Measurements from ENCODE around the gene PKD2. TPM values are rescaled to one million over a fixed set of nuclear protein-coding genes. Genes with fewer than 3 reads are reported as not detected.

Gene PKD2
- total RNA-seq, 1 experiment from 2014 or later: 21.4 TPM

DNA sequence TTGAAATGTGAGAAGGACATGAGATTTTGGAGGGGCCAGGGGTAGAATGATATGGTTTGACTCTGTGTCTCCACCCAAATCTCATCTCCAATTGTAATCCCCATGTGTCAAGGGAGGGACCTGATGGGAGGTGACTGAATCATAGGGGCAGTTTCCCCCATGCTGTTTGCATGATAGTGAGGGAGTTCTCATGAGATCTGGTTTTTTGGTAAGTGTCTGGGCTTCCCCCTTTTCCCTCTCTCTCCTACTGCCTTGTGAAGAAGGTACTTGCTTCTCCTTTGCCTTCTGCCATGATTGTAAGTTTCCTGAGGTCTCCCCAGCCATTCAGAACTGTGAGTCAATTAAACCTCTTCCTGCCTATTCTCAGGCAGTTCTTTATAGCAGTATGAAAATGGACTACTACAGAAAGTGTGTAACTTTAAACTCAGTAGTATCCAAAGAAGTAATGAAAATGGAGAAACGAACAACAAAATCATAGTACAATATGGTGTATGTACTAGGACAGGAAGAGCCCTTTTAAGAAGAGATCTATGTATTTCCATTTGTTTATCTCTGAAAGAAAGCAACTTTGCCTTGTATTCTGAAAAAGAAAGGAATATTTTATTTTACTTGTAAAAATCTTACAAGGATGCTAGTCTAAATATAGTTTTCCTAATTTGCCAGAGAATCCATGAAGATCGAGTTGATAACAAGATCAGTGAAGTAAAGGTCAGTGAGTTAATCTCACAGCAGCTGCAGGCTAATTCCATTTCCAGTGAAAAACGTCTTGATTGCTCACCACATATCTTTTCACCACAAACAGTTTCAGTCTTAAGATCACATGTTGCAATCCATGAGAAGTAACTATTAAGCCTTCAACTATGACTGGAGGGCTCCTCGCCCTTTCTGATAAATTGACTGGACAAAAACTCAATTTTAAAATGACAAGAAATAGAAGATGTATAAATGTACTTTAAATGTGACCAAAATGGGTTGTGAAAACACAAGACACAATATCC lies 20.5 kb downstream of the PKD2 start:
- Mint-ChIP-seq H3K4me3 (no peak overlapping the region), H3K27ac (peak overlapping the region; percentile 35), H3K4me1 (peaks cover 7% of the 10 kb centered on the region), H3K36me3 (peaks cover 71% of the 10 kb centered on the region), H3K9me3 (peaks cover 28% of the 10 kb centered on the region), H3K27me3 (ENCODE audit: low read depth) (peaks cover 3% of the 10 kb centered on the region)
- TF ChIP-seq RORB (CRISPR knock-in tag; IDR thresholded peaks at IDR 0.05) (no peak), TP53 (CRISPR knock-in tag; IDR thresholded peaks at IDR 0.05) (no peak), FOXK1 (CRISPR knock-in tag; IDR thresholded peaks at IDR 0.05) (no peak), PRRX2 (CRISPR knock-in tag; IDR thresholded peaks at IDR 0.05) (no peak), TCF7 (CRISPR knock-in tag; IDR thresholded peaks at IDR 0.05; ENCODE audit: low read depth) (no peak), ZNF219 (CRISPR knock-in tag; IDR thresholded peaks at IDR 0.05; ENCODE audit: borderline replicate concordance) (no peak), ZNF121 (CRISPR knock-in tag; IDR thresholded peaks at IDR 0.05) (no peak), ESRRA (CRISPR knock-in tag; IDR thresholded peaks at IDR 0.05; ENCODE audit: borderline replicate concordance) (no peak), ZNF396 (CRISPR knock-in tag; IDR thresholded peaks at IDR 0.05; ENCODE audit: borderline replicate concordance) (no peak), SMAD4 (CRISPR knock-in tag; IDR thresholded peaks at IDR 0.05) (no peak), CBFB (CRISPR knock-in tag; IDR thresholded peaks at IDR 0.05; ENCODE audit: low read depth) (no peak), SP1 (CRISPR knock-in tag; conservative IDR thresholded peaks at IDR 0.05) (no peak), TEAD4 (CRISPR knock-in tag; IDR thresholded peaks at IDR 0.05) (no peak)
- TF ChIP-seq, protein P1, sequence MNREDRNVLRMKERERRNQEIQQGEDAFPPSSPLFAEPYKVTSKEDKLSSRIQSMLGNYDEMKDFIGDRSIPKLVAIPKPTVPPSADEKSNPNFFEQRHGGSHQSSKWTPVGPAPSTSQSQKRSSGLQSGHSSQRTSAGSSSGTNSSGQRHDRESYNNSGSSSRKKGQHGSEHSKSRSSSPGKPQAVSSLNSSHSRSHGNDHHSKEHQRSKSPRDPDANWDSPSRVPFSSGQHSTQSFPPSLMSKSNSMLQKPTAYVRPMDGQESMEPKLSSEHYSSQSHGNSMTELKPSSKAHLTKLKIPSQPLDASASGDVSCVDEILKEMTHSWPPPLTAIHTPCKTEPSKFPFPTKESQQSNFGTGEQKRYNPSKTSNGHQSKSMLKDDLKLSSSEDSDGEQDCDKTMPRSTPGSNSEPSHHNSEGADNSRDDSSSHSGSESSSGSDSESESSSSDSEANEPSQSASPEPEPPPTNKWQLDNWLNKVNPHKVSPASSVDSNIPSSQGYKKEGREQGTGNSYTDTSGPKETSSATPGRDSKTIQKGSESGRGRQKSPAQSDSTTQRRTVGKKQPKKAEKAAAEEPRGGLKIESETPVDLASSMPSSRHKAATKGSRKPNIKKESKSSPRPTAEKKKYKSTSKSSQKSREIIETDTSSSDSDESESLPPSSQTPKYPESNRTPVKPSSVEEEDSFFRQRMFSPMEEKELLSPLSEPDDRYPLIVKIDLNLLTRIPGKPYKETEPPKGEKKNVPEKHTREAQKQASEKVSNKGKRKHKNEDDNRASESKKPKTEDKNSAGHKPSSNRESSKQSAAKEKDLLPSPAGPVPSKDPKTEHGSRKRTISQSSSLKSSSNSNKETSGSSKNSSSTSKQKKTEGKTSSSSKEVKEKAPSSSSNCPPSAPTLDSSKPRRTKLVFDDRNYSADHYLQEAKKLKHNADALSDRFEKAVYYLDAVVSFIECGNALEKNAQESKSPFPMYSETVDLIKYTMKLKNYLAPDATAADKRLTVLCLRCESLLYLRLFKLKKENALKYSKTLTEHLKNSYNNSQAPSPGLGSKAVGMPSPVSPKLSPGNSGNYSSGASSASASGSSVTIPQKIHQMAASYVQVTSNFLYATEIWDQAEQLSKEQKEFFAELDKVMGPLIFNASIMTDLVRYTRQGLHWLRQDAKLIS (CRISPR knock-in tag; IDR thresholded peaks at IDR 0.05; ENCODE audit: borderline replicate concordance): no peak
- TF ChIP-seq, protein P2, sequence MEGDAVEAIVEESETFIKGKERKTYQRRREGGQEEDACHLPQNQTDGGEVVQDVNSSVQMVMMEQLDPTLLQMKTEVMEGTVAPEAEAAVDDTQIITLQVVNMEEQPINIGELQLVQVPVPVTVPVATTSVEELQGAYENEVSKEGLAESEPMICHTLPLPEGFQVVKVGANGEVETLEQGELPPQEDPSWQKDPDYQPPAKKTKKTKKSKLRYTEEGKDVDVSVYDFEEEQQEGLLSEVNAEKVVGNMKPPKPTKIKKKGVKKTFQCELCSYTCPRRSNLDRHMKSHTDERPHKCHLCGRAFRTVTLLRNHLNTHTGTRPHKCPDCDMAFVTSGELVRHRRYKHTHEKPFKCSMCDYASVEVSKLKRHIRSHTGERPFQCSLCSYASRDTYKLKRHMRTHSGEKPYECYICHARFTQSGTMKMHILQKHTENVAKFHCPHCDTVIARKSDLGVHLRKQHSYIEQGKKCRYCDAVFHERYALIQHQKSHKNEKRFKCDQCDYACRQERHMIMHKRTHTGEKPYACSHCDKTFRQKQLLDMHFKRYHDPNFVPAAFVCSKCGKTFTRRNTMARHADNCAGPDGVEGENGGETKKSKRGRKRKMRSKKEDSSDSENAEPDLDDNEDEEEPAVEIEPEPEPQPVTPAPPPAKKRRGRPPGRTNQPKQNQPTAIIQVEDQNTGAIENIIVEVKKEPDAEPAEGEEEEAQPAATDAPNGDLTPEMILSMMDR (IDR thresholded peaks at IDR 0.05): no peak
- TF ChIP-seq, protein P3, sequence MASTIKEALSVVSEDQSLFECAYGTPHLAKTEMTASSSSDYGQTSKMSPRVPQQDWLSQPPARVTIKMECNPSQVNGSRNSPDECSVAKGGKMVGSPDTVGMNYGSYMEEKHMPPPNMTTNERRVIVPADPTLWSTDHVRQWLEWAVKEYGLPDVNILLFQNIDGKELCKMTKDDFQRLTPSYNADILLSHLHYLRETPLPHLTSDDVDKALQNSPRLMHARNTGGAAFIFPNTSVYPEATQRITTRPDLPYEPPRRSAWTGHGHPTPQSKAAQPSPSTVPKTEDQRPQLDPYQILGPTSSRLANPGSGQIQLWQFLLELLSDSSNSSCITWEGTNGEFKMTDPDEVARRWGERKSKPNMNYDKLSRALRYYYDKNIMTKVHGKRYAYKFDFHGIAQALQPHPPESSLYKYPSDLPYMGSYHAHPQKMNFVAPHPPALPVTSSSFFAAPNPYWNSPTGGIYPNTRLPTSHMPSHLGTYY (CRISPR knock-in tag; IDR thresholded peaks at IDR 0.05): no peak
- TF ChIP-seq, protein P4, sequence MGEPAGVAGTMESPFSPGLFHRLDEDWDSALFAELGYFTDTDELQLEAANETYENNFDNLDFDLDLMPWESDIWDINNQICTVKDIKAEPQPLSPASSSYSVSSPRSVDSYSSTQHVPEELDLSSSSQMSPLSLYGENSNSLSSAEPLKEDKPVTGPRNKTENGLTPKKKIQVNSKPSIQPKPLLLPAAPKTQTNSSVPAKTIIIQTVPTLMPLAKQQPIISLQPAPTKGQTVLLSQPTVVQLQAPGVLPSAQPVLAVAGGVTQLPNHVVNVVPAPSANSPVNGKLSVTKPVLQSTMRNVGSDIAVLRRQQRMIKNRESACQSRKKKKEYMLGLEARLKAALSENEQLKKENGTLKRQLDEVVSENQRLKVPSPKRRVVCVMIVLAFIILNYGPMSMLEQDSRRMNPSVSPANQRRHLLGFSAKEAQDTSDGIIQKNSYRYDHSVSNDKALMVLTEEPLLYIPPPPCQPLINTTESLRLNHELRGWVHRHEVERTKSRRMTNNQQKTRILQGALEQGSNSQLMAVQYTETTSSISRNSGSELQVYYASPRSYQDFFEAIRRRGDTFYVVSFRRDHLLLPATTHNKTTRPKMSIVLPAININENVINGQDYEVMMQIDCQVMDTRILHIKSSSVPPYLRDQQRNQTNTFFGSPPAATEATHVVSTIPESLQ (CRISPR knock-in tag; IDR thresholded peaks at IDR 0.05): no peak
- TF ChIP-seq, protein P5, sequence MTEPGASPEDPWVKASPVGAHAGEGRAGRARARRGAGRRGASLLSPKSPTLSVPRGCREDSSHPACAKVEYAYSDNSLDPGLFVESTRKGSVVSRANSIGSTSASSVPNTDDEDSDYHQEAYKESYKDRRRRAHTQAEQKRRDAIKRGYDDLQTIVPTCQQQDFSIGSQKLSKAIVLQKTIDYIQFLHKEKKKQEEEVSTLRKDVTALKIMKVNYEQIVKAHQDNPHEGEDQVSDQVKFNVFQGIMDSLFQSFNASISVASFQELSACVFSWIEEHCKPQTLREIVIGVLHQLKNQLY (CRISPR knock-in tag; IDR thresholded peaks at IDR 0.05): no peak
- TF ChIP-seq, protein P6, sequence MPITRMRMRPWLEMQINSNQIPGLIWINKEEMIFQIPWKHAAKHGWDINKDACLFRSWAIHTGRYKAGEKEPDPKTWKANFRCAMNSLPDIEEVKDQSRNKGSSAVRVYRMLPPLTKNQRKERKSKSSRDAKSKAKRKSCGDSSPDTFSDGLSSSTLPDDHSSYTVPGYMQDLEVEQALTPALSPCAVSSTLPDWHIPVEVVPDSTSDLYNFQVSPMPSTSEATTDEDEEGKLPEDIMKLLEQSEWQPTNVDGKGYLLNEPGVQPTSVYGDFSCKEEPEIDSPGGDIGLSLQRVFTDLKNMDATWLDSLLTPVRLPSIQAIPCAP (CRISPR knock-in tag; IDR thresholded peaks at IDR 0.05): no peak
- ATAC-seq (no peak), DNase-seq (ENCODE audit: low spot score) (no peak)
- ChIA-PET CTCF (no interaction called here), POLR2A (no interaction called here)
